TTC549 (cell line): Measurements from ENCODE around the gene KLHL30.

Experiments
- FAIRE-seq: peaks from 2 replicates; lab custom pipeline; 2012; peaks lifted over from hg19 to GRCh38; lab: Jason Lieb, UNC

The KLHL30 gene

DNA sequence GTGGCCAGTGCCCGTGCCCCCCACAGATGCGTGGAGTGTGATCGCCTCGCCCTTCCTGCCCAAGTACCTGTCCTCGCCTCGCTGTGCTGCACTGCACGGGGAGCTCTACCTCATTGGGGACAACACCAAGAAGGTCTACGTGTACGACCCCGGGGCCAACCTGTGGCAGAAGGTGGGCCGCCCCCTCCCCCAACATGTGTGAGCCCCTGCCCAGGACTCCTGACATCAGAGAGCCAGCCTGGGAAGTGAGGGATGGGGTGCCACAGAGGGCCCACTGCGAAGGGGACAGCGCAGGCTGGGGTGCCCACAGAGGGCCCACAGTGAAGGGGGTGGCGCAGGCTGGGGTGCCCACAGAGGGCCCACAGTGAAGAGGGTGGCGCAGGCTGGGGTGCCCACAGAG is 10.5 kb downstream of the KLHL30 start:
- FAIRE-seq: no peak

DNA sequence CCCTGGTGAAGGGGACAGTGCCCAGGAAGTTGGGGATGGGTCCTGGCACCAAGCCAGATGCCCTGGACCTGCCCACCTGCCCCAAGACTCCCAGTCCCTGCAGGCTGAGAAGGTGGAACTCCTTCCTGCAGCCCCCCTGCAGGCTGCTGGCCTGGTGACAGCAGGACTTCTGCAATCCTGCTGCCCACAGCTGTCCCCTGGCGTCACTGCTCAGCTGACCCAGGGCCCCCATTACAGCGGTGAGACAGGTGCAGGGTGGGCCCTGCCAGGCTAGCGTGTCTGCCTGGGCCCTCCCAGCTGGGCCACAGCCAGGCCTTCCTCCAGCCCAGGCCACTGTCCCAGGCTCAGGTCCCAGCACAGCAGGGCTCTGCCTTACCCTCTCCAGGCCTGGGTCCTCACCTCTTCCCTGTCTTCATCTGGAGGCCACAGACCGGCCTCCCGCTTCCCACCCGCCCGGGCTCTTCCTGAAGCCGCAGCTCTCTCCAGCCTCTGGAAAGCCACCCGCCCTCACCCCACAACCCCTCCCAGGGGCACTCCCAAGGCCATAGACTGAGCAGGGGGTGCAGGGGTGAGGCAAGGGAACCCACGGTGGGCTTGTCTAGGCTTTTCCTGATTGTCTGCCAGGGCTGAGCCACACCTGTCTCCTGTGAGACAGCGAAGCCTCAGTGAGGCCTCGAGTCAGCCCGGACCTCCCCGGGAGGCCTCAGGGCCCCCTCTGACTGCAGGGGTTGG is 11.5 kb downstream of the KLHL30 start:
- FAIRE-seq: no peak

DNA sequence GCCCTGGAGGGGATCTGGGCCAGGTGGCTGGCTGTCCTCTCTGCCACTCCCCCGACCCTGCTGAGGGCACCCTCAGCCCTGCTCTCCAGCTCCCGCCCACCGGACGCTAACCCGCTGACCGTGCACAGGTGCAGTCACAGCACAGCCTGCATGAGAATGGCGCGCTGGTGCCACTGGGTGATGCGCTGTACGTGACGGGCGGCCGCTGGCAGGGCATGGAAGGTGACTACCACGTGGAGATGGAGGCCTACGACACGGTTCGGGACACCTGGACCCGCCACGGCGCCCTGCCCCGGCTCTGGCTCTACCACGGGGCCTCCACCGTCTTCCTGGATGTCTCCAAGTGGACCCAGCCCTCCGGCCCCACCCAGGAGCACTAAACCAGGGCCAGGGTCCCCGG is 12.2 kb downstream of the KLHL30 start:
- FAIRE-seq: no peak

DNA sequence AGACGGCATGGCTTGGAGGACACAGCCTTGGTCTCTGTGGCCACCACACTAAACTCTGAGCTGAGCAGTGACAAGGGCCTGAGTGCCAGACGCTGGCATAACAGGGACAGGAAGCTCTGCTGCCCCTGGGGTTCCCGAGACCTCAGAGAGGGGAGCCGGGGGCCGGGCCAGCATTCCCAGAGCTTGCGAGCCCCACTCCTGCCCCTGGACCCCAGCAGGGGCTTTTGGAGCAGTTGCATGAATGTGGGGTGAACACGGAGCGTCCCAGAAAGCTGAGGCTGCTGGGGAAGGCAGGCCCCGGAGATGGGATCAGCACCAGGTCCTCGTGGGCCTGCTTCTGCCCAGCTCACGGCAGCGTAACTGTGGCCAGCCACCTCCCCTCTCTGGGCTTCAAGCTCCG is 12.7 kb downstream of the KLHL30 start:
- FAIRE-seq: no peak

DNA sequence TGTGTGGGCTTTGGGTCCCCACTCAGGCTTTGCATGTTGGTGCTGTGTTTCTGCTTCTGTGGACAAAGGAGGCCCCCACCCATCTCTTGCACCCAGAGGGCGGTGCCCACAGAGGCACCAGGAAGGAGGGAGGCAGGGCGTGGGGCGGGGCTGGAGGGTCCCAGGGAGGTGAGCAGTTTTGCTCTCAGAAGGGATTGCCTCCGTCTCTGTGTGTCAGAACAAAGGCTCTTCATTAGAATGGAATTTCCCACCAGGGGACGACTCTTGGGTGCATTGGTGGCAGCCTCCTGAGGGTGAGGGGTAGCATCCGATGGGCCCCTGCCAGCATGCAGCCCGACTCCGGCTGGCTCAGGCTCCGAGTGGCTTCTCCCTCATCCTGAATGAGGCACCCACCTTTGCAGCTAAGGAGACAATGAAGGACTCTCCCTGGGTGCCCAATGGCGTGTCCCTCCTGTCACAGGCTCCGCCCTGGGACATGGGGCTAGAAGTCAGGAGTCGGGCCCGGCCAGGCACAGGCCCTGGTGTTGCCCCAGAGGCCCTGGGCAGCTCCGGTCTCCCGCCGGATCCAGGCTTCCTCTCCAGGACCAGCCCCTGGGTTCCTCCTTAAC is 13.3 kb downstream of the KLHL30 start:
- no peak for FAIRE-seq

DNA sequence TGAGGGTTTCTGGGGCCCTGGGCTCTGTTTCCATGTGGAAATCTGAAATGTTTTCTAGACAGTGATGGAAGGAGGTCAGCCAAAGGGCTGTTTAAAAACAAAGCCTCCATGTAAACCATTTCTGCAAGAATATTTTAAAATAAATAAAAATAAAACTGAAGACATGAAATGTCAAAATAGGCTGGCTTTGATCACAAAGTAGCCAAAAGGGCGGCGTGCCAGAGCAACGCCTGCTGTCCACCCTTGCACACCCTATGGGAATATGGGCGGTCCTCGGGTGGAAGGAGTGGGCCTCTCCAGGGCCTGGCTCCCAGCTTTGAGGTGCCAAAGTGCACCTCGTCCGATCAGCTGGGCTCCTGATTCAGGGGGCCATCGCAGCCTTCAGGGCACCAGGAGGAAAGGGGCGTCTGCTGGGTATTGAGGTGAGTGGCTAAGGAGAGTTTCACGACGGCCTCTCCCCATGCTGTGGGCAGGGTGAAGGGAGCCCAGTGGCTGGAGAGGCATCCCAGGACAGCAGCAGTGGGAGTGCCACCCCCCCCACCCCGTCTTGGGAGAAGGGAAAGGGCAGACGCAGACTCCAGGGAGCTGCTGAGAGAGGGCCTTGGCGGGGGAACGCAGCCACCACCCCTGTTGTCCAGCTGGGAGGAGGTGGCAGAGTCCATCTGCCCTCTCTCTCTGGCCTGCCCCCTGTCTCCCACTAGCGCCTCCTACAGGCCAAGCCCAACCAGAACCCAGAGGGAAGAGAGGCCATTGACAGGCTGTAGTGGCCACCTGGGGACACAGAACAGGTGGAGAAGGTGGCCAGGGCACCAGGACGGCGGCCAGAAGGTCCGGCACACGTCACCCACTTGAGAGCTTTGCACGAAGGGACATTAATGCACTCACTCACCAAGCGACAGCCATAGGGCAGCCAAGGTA is 14.6 kb downstream of the KLHL30 start:
- no peak for FAIRE-seq

DNA sequence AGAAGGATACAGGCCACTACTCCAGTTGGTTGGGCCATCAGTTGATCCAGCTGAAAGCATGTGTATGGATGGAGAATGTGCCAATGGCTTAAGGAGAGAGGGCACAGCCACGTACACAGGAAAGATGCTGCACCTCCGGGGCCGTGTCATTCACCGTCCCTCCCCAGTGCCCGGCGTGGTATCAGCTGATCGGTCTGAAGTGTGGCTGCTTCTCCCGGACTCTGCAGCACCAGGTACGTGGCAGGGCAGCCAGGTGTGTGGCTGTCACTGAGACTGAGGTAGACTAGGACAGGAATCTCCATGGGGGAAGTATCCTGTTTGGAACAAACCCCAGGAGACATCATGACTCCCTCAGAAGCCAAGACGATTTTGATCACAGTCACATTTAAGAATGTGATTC is 16.1 kb downstream of the KLHL30 start:
- no peak for FAIRE-seq

DNA sequence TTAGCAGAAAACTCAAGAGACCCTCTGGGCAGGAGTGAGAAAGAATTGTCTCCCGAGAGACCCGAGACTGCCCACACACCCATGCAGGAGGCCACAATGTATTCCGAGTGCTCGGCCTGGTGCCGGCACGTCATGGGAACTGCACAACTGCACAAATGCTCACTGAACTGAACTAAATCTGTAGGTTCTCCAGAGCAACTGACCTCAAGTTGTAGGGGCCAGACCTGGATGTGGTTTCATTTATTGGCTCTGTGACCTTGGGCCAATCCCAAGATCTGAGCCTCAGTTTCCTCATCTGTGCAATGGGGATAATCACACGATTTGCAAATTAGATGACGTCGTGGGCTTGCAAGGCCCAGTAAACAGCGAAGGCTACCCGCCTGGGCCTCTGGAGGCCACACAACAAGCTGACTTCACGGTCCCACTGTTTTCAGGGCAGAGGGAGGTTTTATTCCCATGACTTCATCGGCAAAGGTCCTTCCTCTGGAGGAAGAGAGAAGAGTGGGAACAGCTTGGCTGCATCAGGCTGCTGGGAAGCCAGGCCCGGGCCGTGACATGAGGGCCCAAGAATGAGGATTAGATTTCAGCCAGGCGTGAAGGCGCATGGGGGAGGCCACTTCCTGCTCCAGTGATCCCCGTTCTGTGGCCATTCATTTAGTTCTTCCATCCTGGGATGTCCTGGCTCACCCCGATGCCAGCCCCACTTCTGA is 16.7 kb downstream of the KLHL30 start:
- no peak for FAIRE-seq

DNA sequence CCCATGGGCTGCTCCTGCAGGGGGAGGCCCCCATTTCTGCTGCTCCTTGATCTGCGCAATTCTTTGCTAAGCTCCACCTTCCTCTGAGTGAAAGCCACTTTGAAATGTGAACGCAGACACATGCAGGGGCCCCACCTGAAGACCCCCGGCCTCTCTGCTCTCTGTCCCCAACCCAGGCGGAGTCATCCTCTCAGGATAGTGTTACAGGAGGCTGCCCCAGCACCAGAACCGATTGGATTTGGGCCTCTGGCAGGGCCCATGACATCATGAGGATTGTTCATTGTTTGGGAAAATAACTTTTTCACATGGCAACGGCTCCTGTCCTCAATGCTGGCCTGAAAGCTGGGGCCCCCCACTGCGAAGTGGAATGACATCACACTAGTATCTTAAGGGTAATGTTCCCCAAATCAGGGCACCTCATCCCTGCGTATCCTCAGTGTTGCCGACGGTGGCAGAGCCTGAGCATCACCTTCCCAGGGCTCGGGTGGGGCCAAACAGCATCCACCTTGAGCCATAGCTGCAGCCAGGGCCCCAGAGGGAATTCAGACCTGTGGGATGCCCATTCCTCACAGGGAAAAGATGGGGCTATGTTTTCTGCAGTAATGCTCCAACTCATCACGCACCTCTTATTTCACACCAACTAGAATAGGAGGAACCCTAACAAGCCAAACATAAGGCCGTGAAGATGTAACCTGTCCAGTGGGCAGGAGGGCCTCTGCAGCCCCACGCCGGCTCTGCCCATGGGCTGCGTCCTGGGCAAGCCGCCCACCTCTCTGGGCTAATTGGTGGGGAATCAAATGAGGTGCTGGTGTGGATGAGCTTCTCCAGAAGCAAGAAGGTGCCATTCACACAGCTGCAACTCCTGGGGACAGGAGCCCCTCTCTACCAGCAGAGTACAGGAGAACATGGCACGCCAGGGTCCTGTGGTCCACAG is 17.6 kb downstream of the KLHL30 start:
- no peak for FAIRE-seq

DNA sequence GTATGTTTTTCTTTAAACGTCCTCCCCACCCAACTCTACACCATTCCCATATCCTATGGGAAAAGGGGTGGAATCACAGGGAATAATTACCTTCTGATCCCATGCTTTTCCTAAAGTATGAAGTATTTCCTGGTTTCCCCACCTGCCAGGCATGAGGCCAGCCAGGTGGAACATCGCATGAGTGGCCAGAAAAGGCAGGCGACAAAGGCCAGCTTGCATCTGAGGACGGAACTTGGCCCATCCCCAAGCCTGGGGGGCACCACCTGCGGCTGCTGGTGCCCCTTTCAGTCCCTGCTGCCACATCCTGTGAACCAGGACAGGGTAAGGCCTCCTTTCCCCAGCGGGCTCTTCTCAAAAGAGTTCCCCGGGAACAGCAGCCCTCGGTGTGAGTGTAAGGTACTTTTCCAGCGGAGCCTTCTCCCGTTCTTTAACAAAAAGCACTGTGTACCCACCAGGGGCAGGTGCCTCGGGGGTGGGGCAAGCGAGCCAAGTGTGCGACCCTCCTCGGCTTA is 19.1 kb downstream of the KLHL30 start:
- FAIRE-seq: no peak

DNA sequence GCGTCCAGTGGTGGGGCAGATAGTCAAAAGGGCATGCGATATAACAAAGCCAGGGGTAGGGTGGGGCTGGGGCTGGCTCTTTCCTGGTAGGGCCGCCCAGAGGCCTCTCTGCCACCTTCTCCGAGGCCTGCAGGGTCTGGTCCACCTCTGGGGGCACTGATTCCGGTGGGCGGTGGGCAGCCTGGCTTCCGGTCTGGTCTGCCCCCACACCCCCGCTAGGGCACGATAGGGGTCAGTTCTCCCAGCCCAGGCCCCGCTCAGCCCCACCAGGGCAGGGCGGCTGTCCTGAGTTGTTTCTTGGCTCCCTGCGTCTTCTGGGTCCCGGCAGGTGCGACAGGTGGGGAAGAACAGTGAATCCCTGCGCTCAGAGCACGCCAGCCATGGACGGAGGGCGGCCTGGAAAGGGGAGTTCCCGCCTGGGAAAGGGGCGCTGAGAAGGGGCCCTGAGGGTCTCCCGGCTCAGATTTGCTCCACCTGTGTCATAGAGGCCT is 19.6 kb downstream of the KLHL30 start:
- FAIRE-seq: no peak

DNA sequence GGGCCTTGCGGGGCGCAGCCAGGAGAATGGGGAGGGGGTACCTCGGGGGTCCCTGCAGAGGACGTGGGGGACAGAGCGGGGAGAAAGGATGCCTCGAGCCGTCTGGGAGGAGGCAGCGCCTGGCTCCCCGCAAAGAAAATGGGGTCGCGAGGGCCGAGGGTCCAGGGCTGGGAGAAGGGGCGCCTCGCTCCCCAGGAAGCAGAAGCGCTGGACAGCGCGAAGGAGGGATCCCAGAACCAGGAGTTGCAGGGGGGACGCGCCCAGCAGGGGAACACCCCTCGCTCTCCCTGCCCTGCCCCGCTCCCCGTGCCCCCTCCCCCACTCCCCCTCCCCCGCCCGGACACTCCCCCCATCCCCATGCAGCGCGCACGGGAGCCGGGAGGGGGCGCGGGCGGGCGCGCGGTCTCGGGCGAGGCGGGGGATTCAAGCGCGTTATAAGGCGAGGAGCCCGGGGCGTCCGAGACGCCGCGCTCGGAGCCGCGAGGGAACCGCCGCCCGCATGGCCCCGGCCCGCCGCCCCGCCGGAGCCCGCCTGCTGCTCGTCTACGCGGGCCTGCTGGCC is 20.1 kb downstream of the KLHL30 start, which contains the start of gene ERFE:
TSS of gene ERFE (plus strand) at position 462 of the 562 bp plus-strand sequence. CDS start at position 500, 38 bp downstream.
- FAIRE-seq: no peak

DNA sequence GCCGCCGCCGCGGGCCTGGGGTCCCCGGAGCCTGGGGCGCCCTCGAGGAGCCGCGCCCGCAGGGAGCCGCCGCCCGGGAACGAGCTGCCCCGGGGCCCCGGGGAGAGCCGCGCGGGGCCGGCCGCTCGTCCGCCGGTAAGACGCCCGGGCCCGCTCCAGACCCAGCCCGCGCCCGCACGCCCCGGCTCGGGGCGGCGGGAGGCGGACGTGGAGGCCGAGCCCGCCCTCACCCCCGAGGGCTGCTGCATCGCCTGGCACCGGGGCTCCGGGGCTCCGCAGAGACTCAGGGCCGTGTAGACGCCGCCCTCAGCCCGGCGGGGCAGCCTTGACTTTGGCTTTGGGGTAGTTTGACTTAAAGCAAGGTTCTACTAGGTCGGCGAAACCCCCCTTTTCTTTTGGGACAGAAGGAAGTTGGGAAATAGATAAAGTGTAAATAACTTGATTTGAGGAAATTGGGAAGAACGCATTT is 20.6 kb downstream of the KLHL30 start:
- FAIRE-seq: no peak

DNA sequence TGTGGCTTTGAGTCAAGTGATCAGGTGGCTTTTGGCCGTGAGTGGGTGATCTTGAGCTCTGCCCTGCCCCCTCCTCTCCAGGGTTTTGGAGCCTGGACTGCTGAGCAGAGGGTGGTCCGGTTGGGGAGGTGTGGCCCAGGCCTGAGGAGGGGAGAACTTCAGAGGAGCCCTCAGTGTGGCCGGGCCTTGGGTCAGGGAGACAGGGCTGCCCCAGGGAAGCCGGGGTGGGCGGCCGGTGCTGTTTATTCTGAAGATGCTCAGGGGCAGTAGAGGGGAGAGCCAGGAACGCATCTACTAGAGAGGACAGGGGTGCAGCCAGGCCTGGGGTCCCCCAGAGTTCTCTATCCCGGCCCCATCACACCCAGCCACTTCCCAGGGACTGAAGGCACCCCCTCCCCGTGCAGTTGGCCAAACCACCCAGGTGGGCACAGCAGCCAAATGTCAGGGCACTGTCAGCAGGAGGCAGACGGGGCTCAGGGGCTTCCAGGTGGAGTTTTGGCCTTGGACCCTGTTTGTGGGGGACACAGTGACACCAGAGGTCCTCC is 21.3 kb downstream of the KLHL30 start:
- FAIRE-seq: no peak

DNA sequence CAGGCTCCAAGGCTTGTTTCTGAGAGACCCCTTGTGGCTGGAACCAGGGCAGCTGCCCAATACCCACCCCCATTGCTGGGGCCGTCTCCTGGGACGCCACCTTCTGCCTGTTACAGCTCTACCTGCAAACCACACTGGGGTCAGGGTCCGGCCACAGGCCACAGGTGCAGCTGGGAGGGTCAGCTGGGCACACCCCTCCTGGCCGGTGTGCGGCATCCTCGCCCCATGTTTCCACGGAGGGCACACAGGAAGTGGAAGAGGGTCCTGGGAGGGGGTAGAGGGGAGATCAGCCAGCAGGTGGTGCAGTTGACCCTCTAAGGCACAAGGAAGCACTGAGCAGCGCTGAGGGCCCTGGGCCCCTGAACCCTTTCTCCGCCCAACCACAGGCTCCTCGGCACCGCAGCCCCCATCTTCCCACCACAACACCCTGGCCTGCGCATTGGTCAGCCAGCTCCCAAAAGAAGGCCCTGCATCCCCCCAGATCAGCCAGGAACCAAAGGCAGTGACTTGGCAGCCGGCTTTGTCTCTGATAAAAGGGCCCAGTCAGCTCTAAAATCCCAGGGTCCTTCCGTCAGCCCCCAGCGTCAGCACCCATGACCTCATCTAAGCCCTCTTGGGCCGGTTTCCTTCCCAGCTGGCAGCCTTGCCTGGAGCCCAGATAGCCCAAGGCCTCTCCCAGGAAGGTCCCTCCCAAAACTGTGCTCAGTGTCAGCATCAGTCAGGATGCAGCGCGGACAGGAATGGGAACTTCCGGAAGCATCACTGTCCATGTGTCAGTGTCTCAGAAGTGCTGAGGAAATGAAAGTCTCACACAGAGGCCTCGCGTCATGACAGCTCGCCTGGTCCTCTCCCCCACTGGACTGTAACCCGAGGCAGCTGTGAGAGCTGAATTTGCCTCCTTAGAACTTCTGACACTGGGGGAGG is 22.0 kb downstream of the KLHL30 start:
- no peak for FAIRE-seq

DNA sequence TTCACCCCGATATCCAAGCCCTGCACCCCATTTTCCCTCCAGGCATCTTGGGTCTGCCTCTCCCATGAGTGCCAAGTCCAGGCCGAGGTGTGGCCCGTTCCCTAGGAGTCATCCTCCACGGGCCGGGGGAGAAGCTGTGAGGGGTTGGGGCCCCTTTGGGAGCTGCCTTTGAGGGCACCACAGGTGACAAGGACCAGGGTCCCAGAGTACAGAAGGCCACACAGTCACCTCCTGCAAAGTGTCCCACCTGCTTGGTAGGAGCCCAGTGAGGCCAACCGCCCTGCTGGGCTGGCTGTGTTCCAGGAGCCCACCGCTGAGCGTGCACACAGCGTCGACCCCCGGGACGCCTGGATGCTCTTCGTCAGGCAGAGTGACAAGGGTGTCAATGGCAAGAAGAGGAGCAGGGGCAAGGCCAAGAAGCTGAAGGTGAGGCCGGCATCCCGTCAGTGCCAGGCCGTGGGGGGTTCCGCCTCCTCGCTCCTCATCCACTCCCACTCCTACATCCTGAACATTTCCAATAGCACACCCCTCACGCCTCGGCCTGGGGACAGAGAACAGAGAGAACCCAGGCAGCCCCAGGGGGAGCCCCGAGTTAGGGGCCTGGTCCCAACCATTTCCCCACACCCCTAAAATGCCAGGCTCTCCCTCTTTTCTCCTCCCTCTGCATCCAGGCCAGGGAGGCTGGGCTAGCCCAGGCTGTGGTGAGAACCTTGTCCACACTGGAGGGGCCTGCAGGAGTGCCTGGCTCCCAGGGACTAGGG is 23.0 kb downstream of the KLHL30 start:
- FAIRE-seq: no peak

DNA sequence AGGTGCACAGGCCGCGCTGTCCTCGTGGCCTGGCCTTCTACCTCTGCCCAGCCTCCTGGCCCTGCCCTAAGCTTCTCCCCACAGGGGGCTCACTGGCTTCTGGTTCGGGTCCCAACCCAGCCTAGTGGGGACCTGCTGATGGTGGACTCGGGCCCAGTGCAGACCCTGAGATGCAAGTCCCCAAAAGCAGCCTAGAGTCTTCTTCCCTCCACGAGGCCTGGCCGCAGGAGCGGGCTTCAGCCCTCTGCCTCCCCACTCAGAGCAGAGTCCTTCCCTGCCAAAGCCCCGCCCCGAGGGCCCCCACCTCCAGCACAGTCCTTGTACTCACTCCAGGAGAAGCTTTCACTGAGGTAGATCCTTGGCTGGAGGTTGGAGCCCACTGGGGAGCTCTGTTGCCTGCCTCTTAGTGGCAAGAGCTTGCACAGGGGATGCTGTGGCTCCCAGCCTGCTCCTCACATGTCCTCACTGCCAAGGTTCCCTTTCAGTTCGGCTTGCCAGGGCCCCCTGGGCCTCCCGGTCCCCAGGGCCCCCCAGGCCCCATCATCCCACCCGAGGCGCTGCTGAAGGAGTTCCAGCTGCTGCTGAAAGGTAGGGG is 23.9 kb downstream of the KLHL30 start:
- FAIRE-seq: no peak
